MCF 10A (cell line): ENCODE data around the gene ADD3. TPM values are rescaled to one million over a fixed set of nuclear protein-coding genes. Genes with fewer than 3 reads are reported as not detected.

Source experiments
- BruUV-seq: library from RNA; stranded (reverse); fragments of 400-500 nt; replicated peaks from 2 replicates; lab custom pipeline; 2021; lab: Mats Ljungman, UMichigan
- CTCF ChIA-PET: fragments of 300-600 bp; sonication (Branson Sonifier 250); formaldehyde crosslinking; extraction: SDS; loops from one replicate; lab custom pipeline; 2021; ENCODE audit warnings: antibody characterized with exemption, inconsistent platforms; lab: Yijun Ruan, JAX
- POLR2A ChIA-PET: fragments of 300-600, 350-650 bp; sonication (Branson Sonifier 250); formaldehyde crosslinking; extraction: SDS; loops from one replicate; lab custom pipeline; 2020; ENCODE audit warnings: antibody characterized with exemption, inconsistent platforms; lab: Yijun Ruan, JAX
- DNase-seq: peaks from one replicate; pipeline ENCODE4 v3.0.0-alpha.2; 2018; ENCODE audit not compliant: unreplicated experiment
- H3K27ac Mint-ChIP-seq: one replicate; pipeline ENCODE4 v1.8.0; 2022; ENCODE audit warnings: mild to moderate bottlenecking, low read depth, mixed read lengths; ENCODE audit not compliant: unreplicated experiment
- H3K27me3 Mint-ChIP-seq: one replicate; pipeline ENCODE4 v1.8.0; 2022; ENCODE audit warnings: mixed read lengths; ENCODE audit not compliant: insufficient read depth, unreplicated experiment
- H3K36me3 Mint-ChIP-seq: one replicate; pipeline ENCODE4 v1.8.0; 2022; ENCODE audit warnings: mild to moderate bottlenecking, moderate library complexity, mixed read lengths; ENCODE audit not compliant: insufficient read depth, unreplicated experiment
- H3K4me1 Mint-ChIP-seq: one replicate; pipeline ENCODE4 v1.8.0; 2022; ENCODE audit warnings: mixed read lengths; ENCODE audit not compliant: insufficient read depth, unreplicated experiment
- H3K4me3 Mint-ChIP-seq: one replicate; pipeline ENCODE4 v1.8.0; 2022; ENCODE audit warnings: mild to moderate bottlenecking, moderate library complexity, mixed read lengths; ENCODE audit not compliant: unreplicated experiment
- H3K9me3 Mint-ChIP-seq: one replicate; pipeline ENCODE4 v1.8.0; 2022; ENCODE audit warnings: mixed read lengths; ENCODE audit not compliant: unreplicated experiment
- intact Hi-C: fragments of 100-400 bp; cut with micrococcal nuclease; formaldehyde crosslinking; loops from 2 replicates; pipeline ENCODE4 v1.14.1; 2022
- total RNA-seq: library from RNA; stranded (reverse); gene quantifications from 2 replicates; pipeline ENCODE4 v1.2.3, GENCODE V29; 2022
- TF ChIP-seq, protein P1 (sequence below): fragments of 200-600 bp; IDR thresholded peaks from one replicate; pipeline ENCODE4 v1.8.0; 2022; ENCODE audit warnings: antibody characterized with exemption, mild to moderate bottlenecking; ENCODE audit not compliant: unreplicated experiment

The ADD3 gene
- total RNA-seq, 1 experiment from 2014 or later, result 14.5 TPM

DNA sequence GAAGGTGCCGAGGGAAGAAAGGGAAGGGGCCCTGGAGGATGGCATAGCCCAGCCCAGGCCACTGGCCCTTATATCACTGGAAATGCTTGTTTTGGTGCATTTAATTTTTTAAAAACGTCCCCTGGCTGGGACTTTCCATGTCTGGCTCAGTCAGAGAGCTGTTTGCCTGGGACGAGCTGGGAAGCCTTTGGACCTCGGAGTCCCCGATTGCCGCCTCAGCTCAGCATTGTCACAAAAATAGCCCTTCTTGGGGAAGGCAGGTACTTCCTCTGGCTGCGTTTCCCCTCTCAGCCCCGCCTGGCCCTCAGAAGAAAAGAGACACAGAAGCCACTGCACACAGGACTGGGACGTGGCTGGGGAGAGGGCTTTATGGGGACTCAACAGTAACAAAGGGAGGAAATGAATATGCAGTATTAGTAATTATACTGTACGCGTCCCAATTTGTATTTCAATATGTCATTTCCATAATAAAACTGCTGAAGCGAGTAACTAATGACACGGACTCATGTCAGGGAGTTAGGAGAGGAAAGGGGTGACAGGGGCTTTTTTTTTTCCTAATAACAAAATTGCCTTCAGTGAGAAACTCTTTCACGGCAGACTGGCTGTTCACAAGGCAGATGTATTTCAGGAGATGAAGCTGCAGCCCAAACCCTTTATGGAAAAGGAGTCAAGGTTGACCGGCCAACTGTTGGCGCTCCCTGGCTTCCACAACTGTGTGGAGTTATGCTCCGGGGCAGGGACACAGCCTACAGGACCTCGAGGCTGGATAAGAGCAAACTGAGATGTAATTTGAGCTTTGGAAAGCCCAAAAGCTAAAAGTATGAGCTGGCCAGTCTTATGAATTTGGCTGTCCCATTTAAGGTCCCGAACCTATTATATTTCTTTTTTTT, 168.6 kb downstream of the ADD3 start:
- H3K4me3 Mint-ChIP-seq, result no peak overlapping the region
- no TSS peak for BruUV-seq

GRCh38 chr10:110179220-110179619, 171.4 kb downstream of the ADD3 start:
- peaks cover 6% of the 10 kb centered on the region for H3K4me1 Mint-ChIP-seq
- no TSS peak for BruUV-seq
- H3K36me3 Mint-ChIP-seq, result no peaks in the 10 kb centered on the region
- TF ChIP-seq, protein P1, sequence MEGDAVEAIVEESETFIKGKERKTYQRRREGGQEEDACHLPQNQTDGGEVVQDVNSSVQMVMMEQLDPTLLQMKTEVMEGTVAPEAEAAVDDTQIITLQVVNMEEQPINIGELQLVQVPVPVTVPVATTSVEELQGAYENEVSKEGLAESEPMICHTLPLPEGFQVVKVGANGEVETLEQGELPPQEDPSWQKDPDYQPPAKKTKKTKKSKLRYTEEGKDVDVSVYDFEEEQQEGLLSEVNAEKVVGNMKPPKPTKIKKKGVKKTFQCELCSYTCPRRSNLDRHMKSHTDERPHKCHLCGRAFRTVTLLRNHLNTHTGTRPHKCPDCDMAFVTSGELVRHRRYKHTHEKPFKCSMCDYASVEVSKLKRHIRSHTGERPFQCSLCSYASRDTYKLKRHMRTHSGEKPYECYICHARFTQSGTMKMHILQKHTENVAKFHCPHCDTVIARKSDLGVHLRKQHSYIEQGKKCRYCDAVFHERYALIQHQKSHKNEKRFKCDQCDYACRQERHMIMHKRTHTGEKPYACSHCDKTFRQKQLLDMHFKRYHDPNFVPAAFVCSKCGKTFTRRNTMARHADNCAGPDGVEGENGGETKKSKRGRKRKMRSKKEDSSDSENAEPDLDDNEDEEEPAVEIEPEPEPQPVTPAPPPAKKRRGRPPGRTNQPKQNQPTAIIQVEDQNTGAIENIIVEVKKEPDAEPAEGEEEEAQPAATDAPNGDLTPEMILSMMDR, result no peak
- no peak for DNase-seq
- POLR2A ChIA-PET, result interaction anchor here (0.8 to 1.1 kb wide), 2 partner anchors 45 to 103 kb away, joined by 3 read pairs; no protein-coding TSS in a partner anchor
- no peak overlapping the region for H3K27ac Mint-ChIP-seq
- CTCF ChIA-PET, result interaction anchor here (0.6 kb wide), 1 partner anchor 107 kb away, joined by 3 read pairs; no protein-coding TSS in a partner anchor
- no peaks in the 10 kb centered on the region for H3K27me3 Mint-ChIP-seq
- no peak overlapping the region for H3K4me3 Mint-ChIP-seq
- intact Hi-C loops, result no loop called here
- H3K9me3 Mint-ChIP-seq, result no peaks in the 10 kb centered on the region

More for the DNA sequence above, 168.6 kb downstream of the ADD3 start:
- no peak for DNase-seq
- intact Hi-C loops, result no loop called here
- CTCF ChIA-PET, result interaction anchor here (0.6 to 1.2 kb wide), 4 partner anchors 12 to 157 kb away, joined by 3 to 4 read pairs (median 4); no protein-coding TSS in a partner anchor
- Mint-ChIP-seq H3K36me3 (no peaks in the 10 kb centered on the region), H3K9me3 (no peaks in the 10 kb centered on the region), H3K27ac (no peak overlapping the region), H3K4me1 (peaks cover 12% of the 10 kb centered on the region), H3K27me3 (no peaks in the 10 kb centered on the region)
- TF ChIP-seq, protein P1, result no peak
- POLR2A ChIA-PET, result interaction anchor here (2.4 kb wide), 1 partner anchor 34 kb away, joined by 11 read pairs; no protein-coding TSS in a partner anchor

DNA sequence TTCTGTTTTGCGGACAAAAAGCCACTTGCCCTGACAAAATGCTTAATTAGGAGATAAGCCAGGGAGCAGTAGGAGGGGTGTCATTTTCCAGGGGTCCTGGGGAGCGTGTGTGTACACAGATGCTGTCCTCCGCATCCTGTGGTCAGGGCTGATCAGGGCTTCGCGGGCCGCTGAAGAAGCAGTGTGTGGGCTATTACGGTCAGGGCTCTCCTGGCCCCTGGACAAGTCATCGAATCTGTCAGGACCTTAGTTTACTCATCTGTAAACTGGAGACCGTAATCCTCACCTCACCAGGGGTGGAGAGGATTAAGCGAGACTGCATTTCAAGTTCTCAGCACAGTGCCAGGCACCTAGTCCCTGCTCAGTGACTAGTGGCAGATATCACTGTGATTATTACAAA, 173.7 kb downstream of the ADD3 start:
- H3K36me3 Mint-ChIP-seq, result no peaks in the 10 kb centered on the region
- no peak overlapping the region for H3K27ac Mint-ChIP-seq
- H3K4me1 Mint-ChIP-seq, result no peaks in the 10 kb centered on the region
- TF ChIP-seq, protein P1, result no peak
- H3K4me3 Mint-ChIP-seq, result no peak overlapping the region
- POLR2A ChIA-PET, result no interaction called here
- no peaks in the 10 kb centered on the region for H3K27me3 Mint-ChIP-seq
- intact Hi-C loops, result no loop called here
- no peaks in the 10 kb centered on the region for H3K9me3 Mint-ChIP-seq
- BruUV-seq, result no TSS peak
- CTCF ChIA-PET, result no interaction called here
- DNase-seq, result no peak

GRCh38 chr10:110181911-110182310, 174.1 kb downstream of the ADD3 start:
- no TSS peak for BruUV-seq
- Mint-ChIP-seq H3K4me1 (no peaks in the 10 kb centered on the region), H3K36me3 (no peaks in the 10 kb centered on the region), H3K9me3 (no peaks in the 10 kb centered on the region), H3K27ac (no peak overlapping the region), H3K27me3 (no peaks in the 10 kb centered on the region), H3K4me3 (no peak overlapping the region)
- ChIA-PET POLR2A (interaction anchor here (0.6 to 0.7 kb wide), 2 partner anchors 44 to 218 kb away, joined by 3 read pairs; no protein-coding TSS in a partner anchor), CTCF (no interaction called here)
- no peak for DNase-seq
- TF ChIP-seq, protein P1, result no peak
- intact Hi-C loops, result no loop called here
